EL (cell line): ENCODE results near the gene SH2D5.

Experiments used
- DNase-seq: peaks from one replicate; pipeline ENCODE4 v3.0.0-alpha.2; 2016

Gene SH2D5

DNA sequence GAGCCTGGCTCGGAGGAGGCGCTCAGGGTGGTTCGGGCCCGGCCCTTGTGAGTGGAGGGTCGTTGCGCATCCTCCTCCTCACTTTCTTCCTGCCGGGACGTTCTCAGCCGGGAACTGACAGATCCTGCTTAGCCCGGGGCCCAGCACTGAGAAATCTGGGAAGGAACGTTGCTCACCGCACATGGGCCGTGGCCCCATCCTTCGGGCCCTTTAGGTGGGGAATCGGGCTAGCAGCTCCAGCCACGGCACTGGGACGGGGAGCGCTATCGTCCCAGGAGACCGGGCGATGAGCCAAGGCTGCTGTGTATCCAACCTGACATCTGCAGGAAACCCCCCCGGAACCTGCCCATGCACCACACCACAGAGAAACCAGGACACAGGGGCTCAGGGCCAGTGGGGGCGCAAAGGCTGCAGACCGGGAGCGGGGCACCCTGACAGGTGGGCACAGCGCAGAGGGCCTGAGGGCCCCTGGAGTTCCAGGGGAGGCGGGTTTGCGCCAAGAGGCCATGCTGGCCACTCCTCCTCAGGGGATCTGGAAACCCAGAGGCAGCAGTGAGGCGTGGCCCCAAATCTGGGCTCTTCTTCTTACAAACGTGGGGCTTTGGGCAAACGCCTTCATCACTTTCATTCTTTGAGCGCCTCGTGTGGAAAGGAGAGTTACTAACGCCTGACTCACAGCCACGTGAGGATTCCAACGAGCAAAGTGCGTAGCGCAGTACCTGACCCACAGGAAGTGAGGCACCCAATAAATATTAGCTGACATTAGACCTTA is at the start of gene SH2D5:
Gene SH2D5 (minus strand): TSS at position 116 of the 772 bp plus-strand sequence. CDS start 4,659 bp downstream, outside the sequence.
- DNase-seq = peak; percentile 100

GRCh38 chr1:20775700-20776099 is 43.2 kb upstream of the SH2D5 start:
- DNase-seq = no peak

DNA sequence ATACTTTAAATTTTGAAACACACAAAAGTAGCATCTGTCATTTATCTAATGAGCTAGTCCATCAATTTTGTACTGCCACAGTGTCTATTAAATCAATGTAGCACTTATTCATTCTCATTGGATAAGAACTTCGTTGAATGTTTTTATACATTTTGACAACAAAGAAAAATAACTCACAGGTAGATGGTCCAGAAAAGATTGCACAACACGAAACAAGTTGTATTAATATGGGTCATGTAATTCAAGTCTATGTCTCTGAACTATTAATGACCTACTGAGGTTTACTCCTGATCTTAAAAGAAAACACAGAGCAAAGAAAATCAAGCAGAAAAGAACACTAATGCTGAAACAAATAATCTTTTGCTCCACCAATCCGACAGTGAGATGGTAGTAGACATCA is 39.3 kb upstream of the SH2D5 start:
- DNase-seq = no peak

GRCh38 chr1:20770314-20771087 is 38.0 kb upstream of the SH2D5 start:
- DNase-seq = no peak

DNA sequence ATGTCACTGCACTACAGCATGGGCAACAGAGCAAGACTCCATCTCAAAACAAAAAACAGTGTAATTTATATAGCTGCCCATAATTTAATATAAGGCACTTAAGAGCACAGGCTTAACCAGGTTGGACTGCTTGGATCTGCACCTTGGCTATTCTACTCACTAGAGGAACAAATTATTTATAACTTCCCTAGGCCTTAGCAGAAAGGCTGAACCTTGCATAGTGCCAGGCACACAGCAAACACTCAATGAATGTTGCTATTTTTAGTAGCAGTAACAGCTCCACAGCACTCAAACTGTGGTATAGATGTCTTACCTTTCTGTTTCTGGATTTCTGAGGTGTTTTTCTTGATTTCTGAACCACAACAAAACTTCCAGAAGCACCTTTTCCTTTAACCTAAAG is 34.8 kb upstream of the SH2D5 start:
- no peak for DNase-seq

DNA sequence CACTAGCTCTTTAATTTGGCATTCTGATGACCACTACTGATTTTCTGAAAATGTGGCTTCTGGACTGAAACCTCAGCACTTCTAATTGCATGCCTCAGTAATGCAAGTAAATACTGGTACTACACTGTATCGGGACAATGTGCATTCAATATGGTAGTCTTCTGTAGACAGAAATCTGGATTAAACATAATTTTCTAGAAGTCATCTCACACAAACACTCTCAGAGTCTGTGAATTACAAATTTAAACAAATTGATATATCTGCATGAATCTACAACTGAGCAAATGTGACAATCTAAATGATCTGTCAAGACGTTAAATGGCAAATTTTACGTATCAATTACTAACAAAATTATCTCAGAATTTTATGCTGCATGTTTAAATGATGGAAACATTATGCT is 30.9 kb upstream of the SH2D5 start:
- DNase-seq = no peak

DNA sequence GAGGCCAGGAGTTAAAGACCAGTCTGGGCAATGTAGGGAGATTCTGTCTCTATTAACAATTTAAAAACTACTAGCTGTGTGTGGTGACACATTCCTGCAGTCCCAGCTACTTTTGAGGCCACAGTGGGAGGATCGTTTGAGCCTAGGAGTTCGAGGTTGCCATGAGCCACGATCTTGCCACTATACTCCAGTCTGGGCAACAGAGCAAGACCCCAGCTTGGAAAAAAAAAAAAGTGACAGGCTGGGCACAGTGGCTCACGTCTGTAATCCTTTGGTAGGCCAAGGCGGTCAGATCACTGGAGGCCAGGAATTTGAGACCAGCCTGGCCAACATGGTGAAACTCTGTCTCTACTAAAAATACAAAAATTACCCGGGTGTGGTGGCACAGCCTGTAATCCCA is 27.8 kb upstream of the SH2D5 start:
- DNase-seq = no peak

DNA sequence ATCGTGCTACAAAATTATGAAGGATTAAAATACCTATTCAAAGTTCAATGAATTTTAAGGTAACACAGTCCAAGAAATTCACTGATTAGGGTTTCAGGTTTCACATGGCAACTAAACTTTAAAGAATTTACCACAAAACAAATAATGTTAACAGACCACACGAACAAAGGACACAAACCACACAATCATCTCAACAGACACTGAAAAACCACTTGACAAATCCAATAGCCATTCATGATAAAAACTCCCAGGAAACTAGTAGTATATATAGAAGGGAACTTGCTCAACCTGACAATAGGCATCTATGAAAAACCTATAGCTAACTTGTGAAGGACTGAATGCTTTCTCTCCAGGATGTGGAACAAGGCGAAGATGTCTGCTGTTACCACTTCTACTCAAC is 21.1 kb upstream of the SH2D5 start:
- peak; percentile 20 for DNase-seq

DNA sequence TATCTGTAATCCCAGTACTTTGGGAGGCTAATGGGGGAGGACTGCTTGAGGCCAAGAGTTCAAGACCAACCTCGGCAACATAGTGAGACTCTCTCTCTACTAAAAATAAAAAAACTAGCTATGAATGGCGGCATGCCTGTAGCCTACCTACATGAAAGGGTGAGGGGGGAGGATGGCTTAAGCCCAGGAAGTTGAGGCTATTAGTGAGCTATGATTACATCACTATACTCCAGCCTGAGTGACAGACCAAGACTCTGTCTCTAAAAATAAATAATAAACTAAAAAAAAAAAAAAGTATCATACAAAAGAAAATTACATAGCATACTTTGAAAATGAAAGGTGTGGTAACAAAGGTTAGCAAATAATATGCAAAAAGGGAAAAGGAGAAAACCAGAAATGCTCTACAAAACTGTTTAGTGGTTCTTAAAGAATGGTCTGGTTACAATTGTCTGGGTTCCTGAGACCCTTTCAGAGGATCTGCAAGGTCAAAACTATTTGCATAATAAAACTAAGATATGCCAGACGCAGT is 19.0 kb upstream of the SH2D5 start:
- no peak for DNase-seq

- DNase-seq = no peak
Measured at GRCh38 chr1:20742671-20743070, 10.2 kb upstream of the SH2D5 start.

DNA sequence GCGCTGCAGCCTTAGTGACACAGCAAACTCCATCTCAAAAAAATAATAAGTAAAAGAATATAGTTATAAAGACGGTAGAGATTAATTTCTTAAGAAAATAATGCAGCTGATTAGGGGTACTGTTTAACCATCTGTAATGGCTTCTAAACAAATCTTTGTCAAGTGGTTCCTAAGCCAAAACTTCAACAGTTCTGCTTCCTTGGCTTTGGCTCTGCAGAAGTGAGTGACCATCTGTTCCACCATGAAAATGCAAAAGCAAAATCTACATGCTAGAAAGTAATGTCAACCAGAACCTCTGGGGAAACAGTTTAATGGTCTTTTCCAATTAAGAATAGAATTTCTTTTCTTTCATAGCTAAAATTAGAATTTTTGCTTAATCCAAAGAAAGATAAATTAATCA is 8.3 kb upstream of the SH2D5 start:
- DNase-seq = no peak

DNA sequence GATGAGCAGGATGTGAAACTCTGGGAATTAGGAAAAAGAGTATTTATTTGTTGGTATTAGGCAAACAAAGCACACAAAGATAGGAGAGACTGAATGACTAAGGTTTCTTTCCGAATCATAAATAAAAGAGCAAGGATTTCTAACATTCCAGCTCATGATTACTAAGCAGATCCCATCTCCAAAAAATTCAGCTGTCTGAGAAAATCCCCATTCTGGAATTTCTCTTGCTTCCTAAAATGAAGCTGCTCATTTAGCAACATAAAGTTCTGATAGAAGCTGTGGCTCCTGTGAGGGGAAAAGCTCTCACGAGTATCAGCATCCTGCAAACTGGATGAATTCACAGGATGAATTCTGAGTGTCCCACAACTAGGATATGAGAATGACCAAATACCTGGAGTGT is 6.7 kb upstream of the SH2D5 start:
- peak; percentile 76 for DNase-seq

GRCh38 chr1:20735581-20736111 is 3.1 kb upstream of the SH2D5 start:
- DNase-seq = no peak

GRCh38 chr1:20733360-20733975 is 965 bp upstream of the SH2D5 start:
- no peak for DNase-seq

DNA sequence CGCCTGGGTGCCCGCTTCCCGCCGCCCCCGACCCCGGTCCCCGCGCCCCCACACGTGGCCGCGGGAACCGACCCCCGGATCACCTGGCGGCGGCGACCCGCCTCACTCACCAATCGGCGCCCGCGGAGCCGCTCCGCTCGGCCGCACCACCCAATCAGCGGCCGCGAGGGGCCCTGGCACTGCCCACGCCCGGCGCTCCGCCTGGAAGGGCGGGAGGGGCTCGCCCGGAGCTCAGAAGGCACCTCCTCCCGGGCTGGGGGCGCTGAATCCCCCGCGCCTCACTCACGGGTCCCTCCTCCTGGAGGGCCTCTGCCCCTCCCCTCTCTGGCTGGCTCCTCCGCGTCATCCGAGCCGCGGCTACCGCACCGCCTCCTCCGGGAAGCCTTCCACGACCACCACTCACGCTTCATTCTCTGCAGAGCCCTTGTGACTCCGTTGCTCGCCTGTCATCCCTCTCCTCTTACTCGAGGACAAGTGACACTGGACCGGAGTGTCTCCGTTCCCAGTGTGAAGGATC is 374 bp downstream of the SH2D5 start:
- peak; percentile 83 for DNase-seq

GRCh38 chr1:20731057-20731991 is 1.2 kb downstream of the SH2D5 start:
- no peak for DNase-seq

GRCh38 chr1:20730690-20731056 is 1.8 kb downstream of the SH2D5 start:
- no peak for DNase-seq

GRCh38 chr1:20729990-20730689 is 2.4 kb downstream of the SH2D5 start:
- no peak for DNase-seq

- DNase-seq = no peak
Measured at GRCh38 chr1:20729155-20729931, 3.2 kb downstream of the SH2D5 start.

DNA sequence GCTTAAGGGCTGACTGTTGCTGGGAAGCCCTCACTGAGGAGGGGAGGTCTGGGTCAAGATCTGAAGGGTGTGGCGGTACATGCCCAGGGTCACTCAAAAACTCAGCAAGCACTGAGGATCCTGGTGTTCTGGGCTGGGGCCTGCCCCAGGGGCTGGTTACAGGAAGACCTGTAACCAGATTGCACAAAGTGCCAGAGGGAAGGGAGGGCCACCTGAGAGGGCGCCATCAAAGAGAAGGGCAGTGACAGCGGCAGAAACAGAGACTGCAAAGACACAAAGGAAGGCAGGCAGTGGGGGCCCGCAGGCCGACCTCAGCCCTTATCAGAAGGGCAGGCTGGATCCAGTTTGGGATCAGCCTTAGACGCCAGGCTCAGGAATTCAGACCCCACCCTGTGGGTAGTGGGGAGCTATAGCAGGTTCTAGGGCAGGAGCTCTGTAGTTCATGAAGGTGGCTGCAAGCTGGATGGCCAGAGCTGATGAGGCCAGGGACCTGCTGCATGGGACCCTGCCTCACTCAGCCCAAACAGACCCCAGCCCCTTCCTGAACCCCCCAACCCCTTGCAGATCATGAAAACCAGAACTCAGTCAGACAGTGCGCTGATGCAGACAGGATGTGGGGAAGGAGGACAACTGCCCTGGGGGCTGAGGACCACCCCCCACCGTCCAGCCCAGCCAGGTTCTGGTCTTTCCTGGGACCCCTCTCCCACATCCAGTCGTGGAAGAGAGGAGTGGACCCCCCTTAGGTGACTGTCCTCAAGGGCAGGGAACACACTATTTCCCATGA is 3.9 kb downstream of the SH2D5 start:
- no peak for DNase-seq
